Tibial nerve (tissue), 4 donors: ENCODE data around the gene CCDC70. TPM values are rescaled to one million over a fixed set of nuclear protein-coding genes. Genes with fewer than 3 reads are reported as not detected.

Experiments used
- DNase-seq, 2 donors: peaks; one replicate each; pipeline ENCODE4 v3.0.0-alpha.2; 2019; ENCODE audit warnings: low spot score in 2 of 2
- H3K27ac ChIP-seq, 4 donors: fragments of 200-600 bp; sonication (generic) in 3 of 4; one replicate each; pipeline ENCODE4 v1.5.1; 2017 to 2019; ENCODE audit warnings: mild to moderate bottlenecking in 1 of 4
- H3K27me3 ChIP-seq, 2 donors: fragments of 200-600 bp; sonication (generic) in 1 of 2; one replicate each; pipeline versions ENCODE4 v1.5.1 to v1.6.0; 2017 to 2019
- H3K36me3 ChIP-seq, 3 donors: fragments of 200-600 bp; sonication (generic); one replicate each; pipeline ENCODE4 v1.5.1; 2018 to 2019
- H3K4me1 ChIP-seq, 4 donors: fragments of 200-600 bp; sonication (generic) in 3 of 4; one replicate each; pipeline ENCODE4 v1.5.1; 2017 to 2019
- H3K4me3 ChIP-seq, 4 donors: fragments of 200-600 bp; sonication (generic) in 3 of 4; one replicate each; pipeline ENCODE4 v1.5.1; 2017 to 2019; ENCODE audit warnings: mild to moderate bottlenecking in 1 of 4, moderate library complexity in 1 of 4
- H3K9me3 ChIP-seq, 4 donors: fragments of 200-600 bp; sonication (generic) in 3 of 4; one replicate each; pipeline ENCODE4 v1.5.1; 2017 to 2019
- EP300 ChIP-seq, 2 donors: sonication (generic); formaldehyde crosslinking; IDR thresholded peaks; one replicate each; pipeline ENCODE4 v1.6.1; 2017; ENCODE audit warnings: antibody characterized with exemption in 2 of 2, mild to moderate bottlenecking in 1 of 2
- POLR2A ChIP-seq, 2 donors: fragments of 450-650 bp; IDR thresholded peaks; one replicate each; pipeline ENCODE4 v1.6.1; 2017; ENCODE audit warnings: antibody characterized with exemption in 2 of 2, mild to moderate bottlenecking in 2 of 2, moderate library complexity in 2 of 2
- WGBS, 2 donors: methylation state at CpG; one replicate each; pipeline ENCODE4 v1.1.5; 2018; 5-methylcytosine and 5-hydroxymethylcytosine counted together
- total RNA-seq, 4 donors: library from RNA; depleted of rRNA; stranded (reverse); fragments of >200 nt; gene quantifications; one replicate each; pipeline ENCODE4 v1.1.0, GENCODE V29; 2016
- TF ChIP-seq, protein P1 (sequence below), 5 experiments: fragments of 200-600 bp in 3 of 5; fragments of 450-650 bp in 2 of 5; sonication (generic) in 3 of 5; IDR thresholded peaks; one replicate each; pipeline ENCODE4 v1.5.1; 2016 to 2019; ENCODE audit warnings: antibody characterized with exemption in 5 of 5, mild to moderate bottlenecking in 3 of 5, moderate library complexity in 2 of 5

Gene CCDC70
- total RNA-seq, 4 donors from 2014 or later, result not detected

DNA sequence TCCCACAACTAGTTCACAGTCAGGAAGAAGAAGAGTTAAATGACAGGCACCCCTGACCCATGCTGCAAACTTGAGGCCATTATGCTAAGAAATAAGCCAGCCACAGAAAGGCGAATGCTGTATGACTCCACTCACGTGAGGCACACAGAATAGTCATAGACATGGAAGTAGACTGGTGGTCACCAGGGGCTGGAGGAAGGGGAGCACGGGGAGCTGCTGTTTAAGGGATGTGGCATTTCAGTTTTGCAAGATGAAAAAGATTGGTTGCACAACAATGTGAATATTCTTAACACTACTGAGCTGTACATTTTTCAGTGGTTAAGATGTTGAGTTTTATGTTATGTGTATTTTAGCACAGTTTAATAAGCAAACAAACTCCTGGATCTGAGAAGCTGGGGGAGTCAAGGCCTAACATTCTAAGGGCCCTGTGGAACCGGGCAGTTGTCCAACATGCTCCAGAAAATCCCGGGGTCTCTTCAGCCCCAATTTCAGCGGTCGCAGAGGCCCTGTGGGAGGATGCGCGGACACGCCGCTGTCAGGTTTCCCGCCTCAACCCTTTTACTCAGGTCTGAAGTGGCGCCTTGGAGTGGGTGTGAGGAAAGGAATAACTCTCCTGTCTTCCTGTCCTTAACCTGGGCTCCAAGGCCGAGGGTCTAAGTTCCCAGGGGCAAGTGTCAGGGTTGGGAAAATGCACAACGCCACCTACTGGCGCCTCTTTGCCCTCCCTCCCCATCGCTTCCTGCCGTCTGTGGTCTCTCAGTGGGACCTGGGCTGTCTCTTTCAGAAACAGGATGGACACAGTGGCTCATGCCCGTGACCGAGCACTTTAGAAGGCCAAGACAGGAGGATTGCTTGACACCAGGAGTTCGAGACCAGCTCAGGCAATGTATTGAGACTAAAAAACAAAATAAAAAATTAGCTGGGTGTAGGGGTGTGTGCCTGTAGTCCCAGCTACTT, 12.3 kb upstream of the CCDC70 start:
- Histone ChIP-seq H3K36me3 (no peaks in the 10 kb centered on the region), H3K4me1 (peaks cover 0 to 7% (median 0%) of the 10 kb centered on the region in 4 donors), H3K27me3 (peaks cover 0 to 5% of the 10 kb centered on the region in 2 donors), H3K4me3 (no peak overlapping the region), H3K9me3 (no peaks in the 10 kb centered on the region), H3K27ac (no peak overlapping the region)
- WGBS, 2 donors, result 57 to 59% methylated on average over 21 of the region's 21 CpGs
- DNase-seq, result no peak
- TF ChIP-seq, protein P1, sequence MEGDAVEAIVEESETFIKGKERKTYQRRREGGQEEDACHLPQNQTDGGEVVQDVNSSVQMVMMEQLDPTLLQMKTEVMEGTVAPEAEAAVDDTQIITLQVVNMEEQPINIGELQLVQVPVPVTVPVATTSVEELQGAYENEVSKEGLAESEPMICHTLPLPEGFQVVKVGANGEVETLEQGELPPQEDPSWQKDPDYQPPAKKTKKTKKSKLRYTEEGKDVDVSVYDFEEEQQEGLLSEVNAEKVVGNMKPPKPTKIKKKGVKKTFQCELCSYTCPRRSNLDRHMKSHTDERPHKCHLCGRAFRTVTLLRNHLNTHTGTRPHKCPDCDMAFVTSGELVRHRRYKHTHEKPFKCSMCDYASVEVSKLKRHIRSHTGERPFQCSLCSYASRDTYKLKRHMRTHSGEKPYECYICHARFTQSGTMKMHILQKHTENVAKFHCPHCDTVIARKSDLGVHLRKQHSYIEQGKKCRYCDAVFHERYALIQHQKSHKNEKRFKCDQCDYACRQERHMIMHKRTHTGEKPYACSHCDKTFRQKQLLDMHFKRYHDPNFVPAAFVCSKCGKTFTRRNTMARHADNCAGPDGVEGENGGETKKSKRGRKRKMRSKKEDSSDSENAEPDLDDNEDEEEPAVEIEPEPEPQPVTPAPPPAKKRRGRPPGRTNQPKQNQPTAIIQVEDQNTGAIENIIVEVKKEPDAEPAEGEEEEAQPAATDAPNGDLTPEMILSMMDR (IDR thresholded peaks at IDR 0.05), result peak in 3 of 5 experiments; percentile 13 to 31 (median 29)
- TF ChIP-seq EP300 (IDR thresholded peaks at IDR 0.05), result no peak

DNA sequence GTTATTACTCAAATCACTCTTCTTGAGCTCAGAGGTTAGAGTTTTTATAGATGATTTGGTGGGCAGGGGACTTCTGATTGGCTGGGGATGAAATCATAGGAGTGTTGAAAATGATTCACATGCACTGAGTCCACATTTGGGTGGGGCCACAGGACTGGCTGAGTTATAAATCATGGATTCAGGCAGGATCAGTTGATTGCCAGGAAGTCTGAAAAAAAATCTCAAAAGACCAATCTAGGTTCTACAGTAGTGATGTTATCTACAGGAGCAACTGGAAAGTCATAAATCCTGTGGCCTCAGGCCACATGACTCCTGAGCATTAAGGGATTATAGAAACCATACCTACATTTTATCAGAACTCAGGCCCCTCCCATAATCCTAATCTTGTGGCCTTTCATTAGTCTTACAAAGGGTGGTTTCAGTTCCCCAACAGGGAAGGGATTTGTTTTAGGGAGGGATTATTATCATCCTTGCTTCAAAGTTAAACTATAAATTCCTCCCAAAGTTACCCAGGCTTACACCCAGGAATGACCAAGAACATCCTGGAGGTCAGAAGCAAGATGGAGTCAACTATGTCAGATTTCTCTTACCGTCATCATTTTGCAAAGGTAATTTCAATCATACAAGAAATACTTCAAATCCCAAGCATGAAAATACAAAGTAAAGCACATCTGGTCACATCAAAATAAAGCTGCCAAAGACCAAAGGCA, 5.6 kb upstream of the CCDC70 start:
- no peaks in the 10 kb centered on the region for H3K9me3 ChIP-seq
- DNase-seq, result no peak
- 84 to 97% methylated on average over 1 of the region's 1 CpG for WGBS, 2 donors

DNA sequence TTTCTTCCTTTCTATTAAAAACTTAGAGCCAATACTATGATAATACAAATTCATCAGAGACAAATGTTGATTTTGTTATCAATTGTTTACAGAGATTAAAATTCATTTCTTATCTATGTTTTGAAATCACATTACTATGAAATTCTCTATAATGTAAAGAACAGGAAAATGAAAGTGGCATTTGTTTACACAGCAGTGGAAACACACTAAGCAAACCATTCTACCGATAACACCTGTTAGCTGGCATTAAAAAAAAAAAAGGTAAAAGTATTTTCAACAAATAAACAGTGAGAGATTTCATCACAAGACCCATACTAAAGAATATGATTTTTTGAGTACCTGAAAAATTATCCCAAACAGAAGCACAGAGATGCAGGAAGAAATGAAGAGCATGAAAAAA, 4.8 kb upstream of the CCDC70 start:
- peaks cover 0 to 5% of the 10 kb centered on the region in 2 donors for H3K27me3 ChIP-seq
- H3K9me3 ChIP-seq, result no peaks in the 10 kb centered on the region
- no peak overlapping the region for H3K27ac ChIP-seq
- WGBS, 2 donors, result 89 to 94% methylated on average over 1 of the region's 1 CpG
- H3K4me1 ChIP-seq, result no peaks in the 10 kb centered on the region
- no peak overlapping the region for H3K4me3 ChIP-seq
- no peak for TF ChIP-seq EP300 (IDR thresholded peaks at IDR 0.05)
- no peak for DNase-seq
- no peaks in the 10 kb centered on the region for H3K36me3 ChIP-seq

More for the DNA sequence above, 5.6 kb upstream of the CCDC70 start:
- Histone ChIP-seq H3K4me1 (no peaks in the 10 kb centered on the region), H3K27me3 (peaks cover 0 to 5% of the 10 kb centered on the region in 2 donors), H3K27ac (no peak overlapping the region), H3K36me3 (no peaks in the 10 kb centered on the region), H3K4me3 (no peak overlapping the region)
- TF ChIP-seq POLR2A (IDR thresholded peaks at IDR 0.05) (no peak), EP300 (IDR thresholded peaks at IDR 0.05) (no peak)
- TF ChIP-seq, protein P1 (IDR thresholded peaks at IDR 0.05), result no peak

DNA sequence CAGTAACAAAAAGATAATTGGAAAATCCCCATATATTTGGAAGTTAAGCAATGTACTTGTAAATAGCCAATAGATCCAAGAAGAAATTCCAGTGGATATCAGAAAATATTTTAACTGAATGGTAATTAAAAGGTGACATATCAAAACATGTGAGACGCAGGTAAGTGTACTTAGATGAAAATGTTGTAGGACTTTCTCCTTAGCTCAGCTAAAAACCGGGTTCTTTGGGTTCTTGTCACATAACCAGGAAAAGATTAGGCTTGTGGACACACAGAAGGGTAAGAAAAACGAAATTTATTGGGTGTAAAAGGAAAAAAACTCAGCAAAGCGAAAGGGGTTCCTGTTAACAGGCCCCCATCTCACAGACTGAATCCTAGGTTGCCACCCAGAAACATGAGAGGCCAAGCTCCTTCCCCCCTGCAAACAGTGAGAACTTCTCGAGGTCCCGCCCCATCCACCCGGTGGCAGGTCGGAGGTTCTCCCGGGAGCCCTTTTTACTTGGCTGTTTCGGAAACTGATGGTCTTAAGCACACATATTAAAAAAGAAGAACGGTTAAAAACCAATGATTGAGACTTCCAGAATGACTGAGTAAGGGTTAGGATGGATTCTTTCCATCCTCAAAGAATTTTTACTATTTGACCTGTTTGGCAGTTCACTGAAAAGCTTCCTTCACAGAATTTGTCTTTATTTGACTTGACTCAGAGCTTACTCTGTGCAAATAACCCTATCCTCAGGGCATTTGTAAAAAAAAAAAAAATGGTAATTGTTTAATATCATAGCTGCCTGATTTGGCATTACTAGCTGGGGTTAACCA, 3.1 kb upstream of the CCDC70 start:
- no peak overlapping the region for H3K4me3 ChIP-seq
- no peak for TF ChIP-seq EP300 (IDR thresholded peaks at IDR 0.05)
- TF ChIP-seq, protein P1 (IDR thresholded peaks at IDR 0.05), result no peak
- TF ChIP-seq POLR2A (IDR thresholded peaks at IDR 0.05), result no peak
- WGBS, 2 donors, result 27 to 35% methylated on average over 11 of the region's 11 CpGs
- H3K9me3 ChIP-seq, result no peaks in the 10 kb centered on the region
- peaks cover 0 to 5% of the 10 kb centered on the region in 2 donors for H3K27me3 ChIP-seq
- H3K36me3 ChIP-seq, result no peaks in the 10 kb centered on the region
- no peak for DNase-seq
- no peaks in the 10 kb centered on the region for H3K4me1 ChIP-seq
- H3K27ac ChIP-seq, result no peak overlapping the region

DNA sequence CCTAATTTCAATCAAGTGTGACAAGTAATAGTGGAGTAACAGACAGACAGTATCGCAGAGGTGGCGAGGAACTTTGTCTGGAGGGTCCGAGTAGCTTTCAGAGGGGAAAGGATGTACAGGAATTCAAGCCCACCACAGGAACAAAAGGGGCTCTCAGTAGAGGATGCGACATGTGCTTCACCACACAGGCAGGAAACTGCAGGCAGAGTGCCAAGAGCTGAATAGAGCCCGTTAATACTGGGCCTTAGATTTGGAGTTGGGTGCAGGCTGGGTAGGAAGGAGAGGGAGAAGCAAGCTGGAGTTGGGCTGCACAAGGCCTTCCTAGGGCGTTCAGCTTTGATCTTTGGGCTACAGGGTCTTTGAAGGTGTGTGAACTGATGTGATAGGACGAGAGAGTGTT, 1.2 kb downstream of the CCDC70 start:
- H3K27ac ChIP-seq, result no peak overlapping the region
- no peaks in the 10 kb centered on the region for H3K36me3 ChIP-seq
- H3K27me3 ChIP-seq, result no peaks in the 10 kb centered on the region
- TF ChIP-seq POLR2A (IDR thresholded peaks at IDR 0.05) (no peak), EP300 (IDR thresholded peaks at IDR 0.05) (no peak)
- TF ChIP-seq, protein P1 (IDR thresholded peaks at IDR 0.05), result no peak
- H3K4me1 ChIP-seq, result no peaks in the 10 kb centered on the region
- WGBS, 2 donors, result 51 to 54% methylated on average over 7 of the region's 7 CpGs
- H3K4me3 ChIP-seq, result no peak overlapping the region
- H3K9me3 ChIP-seq, result no peaks in the 10 kb centered on the region
- no peak for DNase-seq
